ENCODE data around the gene USP20. TPM values are rescaled to one million over a fixed set of nuclear protein-coding genes. Genes with fewer than 3 reads are reported as not detected.
A peak's percentile ranks its signal among the peaks of the same experiment; 100 is the strongest.

The USP20 gene
- total RNA-seq, 6 experiments from 2014 or later: 7.5 to 14.0 (median 10.8) TPM

DNA sequence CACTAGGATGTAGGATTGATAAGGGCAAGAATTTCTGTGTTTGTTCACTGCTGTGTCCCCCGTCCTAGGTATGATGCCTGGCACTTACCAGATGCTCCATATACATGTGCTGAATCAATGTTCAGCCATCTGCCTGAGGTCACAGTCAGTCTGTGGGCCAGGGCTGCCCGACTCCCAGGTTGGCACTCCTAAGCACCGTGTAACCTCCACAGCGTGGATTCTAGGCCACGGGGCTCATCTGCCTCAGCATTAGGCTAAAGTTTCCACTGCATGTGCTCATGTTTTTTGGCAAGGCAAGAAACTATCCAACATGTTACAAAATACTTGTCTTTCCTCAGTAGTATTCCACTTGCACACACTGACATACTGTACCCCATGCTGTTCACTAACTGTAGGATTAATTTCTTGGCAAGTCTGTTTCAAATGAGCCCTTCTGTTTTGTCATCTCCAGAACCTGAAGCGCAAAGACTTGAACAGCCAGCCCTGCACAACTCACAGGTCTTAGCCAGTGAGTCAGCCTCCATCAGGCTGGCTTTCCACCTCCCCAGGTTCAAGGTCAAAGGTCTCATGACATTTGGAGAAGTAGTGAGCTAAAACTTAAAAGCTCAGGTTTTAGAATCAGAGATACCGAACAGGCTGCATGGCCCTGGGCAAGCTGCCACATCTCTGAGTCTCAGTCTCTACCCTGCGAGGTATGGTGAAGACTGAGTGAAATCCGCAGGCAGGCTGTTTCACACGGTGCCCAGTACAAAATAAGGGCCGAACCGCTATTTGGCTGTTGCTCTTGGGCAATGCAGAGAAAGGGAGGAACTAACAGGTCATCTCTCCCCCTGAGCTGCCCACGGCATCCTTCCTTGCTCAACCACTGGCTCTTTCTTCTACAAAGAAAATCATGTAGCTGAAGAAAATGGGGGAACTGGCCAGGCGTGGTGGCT is 18.5 kb upstream of the USP20 start:
- DNase-seq (no peak), ATAC-seq (peak in 1 of 4 donors; percentile 6)
- 76% methylated on average over 3 of the region's 14 CpGs for WGBS (ENCODE audit: insufficient coverage, low coverage, low lambda C conversion rate, missing lambda C conversion rate)
- TF ChIP-seq, protein P1, sequence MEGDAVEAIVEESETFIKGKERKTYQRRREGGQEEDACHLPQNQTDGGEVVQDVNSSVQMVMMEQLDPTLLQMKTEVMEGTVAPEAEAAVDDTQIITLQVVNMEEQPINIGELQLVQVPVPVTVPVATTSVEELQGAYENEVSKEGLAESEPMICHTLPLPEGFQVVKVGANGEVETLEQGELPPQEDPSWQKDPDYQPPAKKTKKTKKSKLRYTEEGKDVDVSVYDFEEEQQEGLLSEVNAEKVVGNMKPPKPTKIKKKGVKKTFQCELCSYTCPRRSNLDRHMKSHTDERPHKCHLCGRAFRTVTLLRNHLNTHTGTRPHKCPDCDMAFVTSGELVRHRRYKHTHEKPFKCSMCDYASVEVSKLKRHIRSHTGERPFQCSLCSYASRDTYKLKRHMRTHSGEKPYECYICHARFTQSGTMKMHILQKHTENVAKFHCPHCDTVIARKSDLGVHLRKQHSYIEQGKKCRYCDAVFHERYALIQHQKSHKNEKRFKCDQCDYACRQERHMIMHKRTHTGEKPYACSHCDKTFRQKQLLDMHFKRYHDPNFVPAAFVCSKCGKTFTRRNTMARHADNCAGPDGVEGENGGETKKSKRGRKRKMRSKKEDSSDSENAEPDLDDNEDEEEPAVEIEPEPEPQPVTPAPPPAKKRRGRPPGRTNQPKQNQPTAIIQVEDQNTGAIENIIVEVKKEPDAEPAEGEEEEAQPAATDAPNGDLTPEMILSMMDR (IDR thresholded peaks at IDR 0.05): no peak
- no peak for TF ChIP-seq POLR2A (IDR thresholded peaks at IDR 0.05)
- H3K4me3 ChIP-seq: no peak overlapping the region
- no peaks in the 10 kb centered on the region for H3K9me3 ChIP-seq
- intact Hi-C loops (cut with DNase I): no loop called here
- peaks cover 0 to 13% (median under 1%) of the 10 kb centered on the region in 4 donors for H3K4me1 ChIP-seq
- H3K27me3 ChIP-seq: no peaks in the 10 kb centered on the region
- H3K27ac ChIP-seq: no peak overlapping the region
- peaks cover 3 to 45% (median 12%) of the 10 kb centered on the region in 4 donors for H3K36me3 ChIP-seq

DNA sequence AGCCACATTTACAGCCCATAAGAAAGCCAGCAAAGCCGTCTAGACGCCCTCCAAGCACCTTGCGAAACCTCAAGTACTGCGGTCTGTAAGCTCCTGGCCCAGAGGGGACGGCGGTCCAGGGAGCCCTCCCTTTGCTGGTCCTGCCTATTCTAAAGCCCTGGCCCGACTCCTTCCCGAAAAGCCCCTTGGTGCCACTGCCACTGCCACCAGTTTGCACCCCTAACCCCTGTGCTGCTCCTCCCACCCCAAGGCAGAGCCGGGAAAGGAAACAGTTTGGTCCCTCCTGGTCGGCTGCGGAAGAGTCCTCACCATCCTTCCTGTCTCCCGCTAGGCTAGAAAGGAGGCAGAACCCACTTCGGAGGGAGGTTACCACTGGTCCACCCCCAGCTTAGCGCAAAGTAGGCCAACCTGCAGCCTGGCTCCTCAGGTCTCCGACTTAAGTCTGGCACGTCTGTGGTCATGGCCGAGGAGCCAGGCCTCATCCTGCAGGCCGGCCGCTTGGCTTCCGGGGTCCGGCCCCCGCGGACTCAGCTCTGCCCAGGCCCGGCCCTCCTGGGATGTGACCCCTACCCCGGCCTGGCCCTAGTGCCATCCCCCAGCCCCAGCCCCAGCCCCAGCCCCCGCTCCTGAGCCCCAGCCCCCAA is 12.2 kb upstream of the USP20 start:
- no peak overlapping the region for H3K27ac ChIP-seq

DNA sequence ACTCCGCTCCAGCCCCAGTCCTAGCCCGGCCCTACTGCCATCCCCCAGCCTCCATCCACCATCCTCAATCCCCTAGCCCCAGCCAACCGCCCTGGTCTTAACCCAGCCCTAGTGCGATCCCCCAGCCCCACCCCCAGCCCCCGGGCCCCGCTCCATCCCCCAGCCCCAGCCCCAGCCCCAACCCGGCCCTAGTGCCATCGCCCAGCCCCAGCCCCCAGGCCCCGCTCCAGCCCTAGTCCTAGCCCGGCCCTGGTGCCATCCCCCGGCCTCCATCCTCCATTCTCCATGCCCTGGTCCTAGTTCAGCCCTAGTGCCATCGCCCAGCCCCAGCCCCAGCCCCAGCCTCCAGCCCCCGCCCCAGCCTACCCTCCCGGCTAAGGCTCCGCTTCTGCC is 11.7 kb upstream of the USP20 start:
- Histone ChIP-seq H3K9me3 (no peaks in the 10 kb centered on the region), H3K4me3 (peak overlapping the region; percentile 68 to 99 (median 86)), H3K4me1 (peaks cover 0 to 5% (median 2%) of the 10 kb centered on the region in 4 donors), H3K27ac (peak overlapping the region in 1 of 3 donors; percentile 74), H3K36me3 (peaks cover 0 to 50% (median 17%) of the 10 kb centered on the region in 4 donors), H3K27me3 (no peaks in the 10 kb centered on the region)
- TF ChIP-seq POLR2A (IDR thresholded peaks at IDR 0.05): no peak
- TF ChIP-seq, protein P1 (IDR thresholded peaks at IDR 0.05): no peak
- ATAC-seq (peak; percentile 39 to 56 (median 46)), DNase-seq (no peak)
- intact Hi-C loops (cut with DNase I): no loop called here
- 0% methylated on average over 9 of the region's 15 CpGs for WGBS (ENCODE audit: insufficient coverage, low coverage, low lambda C conversion rate, missing lambda C conversion rate)

More for the DNA sequence above, 12.2 kb upstream of the USP20 start:
- WGBS (ENCODE audit: insufficient coverage, low coverage, low lambda C conversion rate, missing lambda C conversion rate): 7% methylated on average over 9 of the region's 26 CpGs
- intact Hi-C loops (cut with DNase I): no loop called here
- DNase-seq: peak in 2 of 3 donors; percentile 41 to 55
- H3K9me3 ChIP-seq: no peaks in the 10 kb centered on the region
- no peaks in the 10 kb centered on the region for H3K27me3 ChIP-seq
- peak; percentile 30 to 41 (median 35) for ATAC-seq
- no peak for TF ChIP-seq POLR2A (IDR thresholded peaks at IDR 0.05)
- TF ChIP-seq, protein P1 (IDR thresholded peaks at IDR 0.05): no peak
- H3K36me3 ChIP-seq: peaks cover 0 to 50% (median 14%) of the 10 kb centered on the region in 4 donors
- H3K4me1 ChIP-seq: peaks cover 0 to 5% (median 2%) of the 10 kb centered on the region in 4 donors
- peak overlapping the region; percentile 68 to 99 (median 86) for H3K4me3 ChIP-seq

DNA sequence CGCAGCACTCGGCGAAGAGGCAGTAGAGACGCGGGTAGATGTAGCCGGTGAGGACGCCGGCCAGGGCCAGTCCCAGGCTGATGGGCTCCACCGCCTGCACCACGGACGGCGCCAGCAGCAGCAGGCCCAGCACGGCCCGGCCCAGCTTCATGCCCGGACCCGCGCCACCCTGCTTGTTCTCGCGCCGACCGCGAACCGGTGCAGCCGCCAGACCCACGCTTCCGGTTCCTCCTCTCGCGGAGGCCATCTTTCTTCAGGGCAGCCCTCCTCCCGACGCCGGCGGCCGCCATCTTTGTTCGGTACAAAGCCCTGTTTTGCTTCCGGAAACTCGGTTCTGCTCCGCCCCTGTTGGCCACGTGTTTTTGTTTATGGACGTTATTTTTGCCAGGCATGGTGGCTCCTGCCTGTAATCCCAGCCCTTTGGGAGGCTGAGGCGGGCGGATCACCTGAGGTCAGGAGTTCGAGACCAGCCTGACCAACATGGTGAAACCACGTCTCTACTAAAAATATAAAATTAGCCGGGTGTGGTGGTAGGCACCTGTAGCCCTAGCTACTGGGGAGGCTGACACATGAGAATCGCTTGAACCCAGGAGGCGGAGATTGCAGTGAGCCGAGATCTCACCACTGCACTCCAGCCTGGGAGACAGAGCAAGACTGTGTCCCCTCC is 11.2 kb upstream of the USP20 start, which contains the start of gene TOR1A:
TOR1A (minus strand) TSS at position 202 of the 667 bp plus-strand sequence; CDS start at position 151, 51 bp downstream.
- TF ChIP-seq POLR2A (IDR thresholded peaks at IDR 0.05): peak; percentile 63
- TF ChIP-seq, protein P1 (IDR thresholded peaks at IDR 0.05): no peak
- H3K36me3 ChIP-seq: peaks cover 0 to 50% (median 20%) of the 10 kb centered on the region in 4 donors
- WGBS (ENCODE audit: insufficient coverage, low coverage, low lambda C conversion rate, missing lambda C conversion rate): 5% methylated on average over 17 of the region's 47 CpGs
- no peaks in the 10 kb centered on the region for H3K9me3 ChIP-seq
- peak within 1 kb of the TSS; percentile 68 to 99 (median 86) for H3K4me3 ChIP-seq
- peaks cover 0 to 5% (median 2%) of the 10 kb centered on the region in 4 donors for H3K4me1 ChIP-seq
- H3K27ac ChIP-seq: peak within 1 kb of the TSS in 2 of 3 donors; percentile 34 to 74
- intact Hi-C loops (cut with DNase I): no loop called here
- ATAC-seq (peak; percentile 96 to 98 (median 96)), DNase-seq (peak; percentile 93 to 96 (median 96))
- H3K27me3 ChIP-seq: no peaks in the 10 kb centered on the region
